ENCODE data around the gene SLX4.
A peak's percentile ranks its signal among the peaks of the same experiment; 100 is the strongest.

Gene SLX4

DNA sequence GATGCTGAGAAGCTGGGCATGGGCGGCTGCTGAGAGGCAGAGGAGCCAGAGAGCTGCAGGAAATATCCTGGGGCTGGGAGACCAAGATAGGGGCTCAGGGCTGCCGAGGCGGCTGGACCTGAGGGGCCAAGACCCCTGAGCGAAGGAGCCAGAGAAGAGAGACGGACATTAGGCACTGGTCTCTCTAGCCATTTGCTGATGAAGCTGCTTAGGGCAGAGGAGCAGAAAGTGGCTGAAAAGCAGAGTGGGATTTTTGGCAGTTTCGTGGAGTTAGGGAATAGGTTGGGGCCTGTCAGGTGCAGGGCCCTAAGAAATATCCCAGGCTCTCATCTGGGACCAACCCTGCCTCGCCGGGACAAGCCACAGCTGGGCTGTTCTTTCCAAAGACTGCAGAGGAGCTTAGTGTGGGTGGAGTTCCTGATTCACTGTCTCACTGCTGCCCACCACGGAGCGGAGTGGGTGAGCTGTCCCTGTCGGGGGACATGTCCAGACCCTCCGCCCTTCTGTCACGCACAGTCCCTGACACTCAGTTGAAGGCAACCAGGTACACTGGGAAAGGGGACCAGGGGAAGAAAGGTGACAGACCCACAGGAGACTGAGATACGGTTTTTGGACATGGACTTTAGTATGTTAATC lies 31.8 kb upstream of the SLX4 start:
- H3K27ac ChIP-seq, result peak overlapping the region; percentile 96
- TF ChIP-seq, protein P1, sequence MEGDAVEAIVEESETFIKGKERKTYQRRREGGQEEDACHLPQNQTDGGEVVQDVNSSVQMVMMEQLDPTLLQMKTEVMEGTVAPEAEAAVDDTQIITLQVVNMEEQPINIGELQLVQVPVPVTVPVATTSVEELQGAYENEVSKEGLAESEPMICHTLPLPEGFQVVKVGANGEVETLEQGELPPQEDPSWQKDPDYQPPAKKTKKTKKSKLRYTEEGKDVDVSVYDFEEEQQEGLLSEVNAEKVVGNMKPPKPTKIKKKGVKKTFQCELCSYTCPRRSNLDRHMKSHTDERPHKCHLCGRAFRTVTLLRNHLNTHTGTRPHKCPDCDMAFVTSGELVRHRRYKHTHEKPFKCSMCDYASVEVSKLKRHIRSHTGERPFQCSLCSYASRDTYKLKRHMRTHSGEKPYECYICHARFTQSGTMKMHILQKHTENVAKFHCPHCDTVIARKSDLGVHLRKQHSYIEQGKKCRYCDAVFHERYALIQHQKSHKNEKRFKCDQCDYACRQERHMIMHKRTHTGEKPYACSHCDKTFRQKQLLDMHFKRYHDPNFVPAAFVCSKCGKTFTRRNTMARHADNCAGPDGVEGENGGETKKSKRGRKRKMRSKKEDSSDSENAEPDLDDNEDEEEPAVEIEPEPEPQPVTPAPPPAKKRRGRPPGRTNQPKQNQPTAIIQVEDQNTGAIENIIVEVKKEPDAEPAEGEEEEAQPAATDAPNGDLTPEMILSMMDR (conservative IDR thresholded peaks at IDR 0.05), result no peak
- TF ChIP-seq ZFX (IDR thresholded peaks at IDR 0.05), result no peak

DNA sequence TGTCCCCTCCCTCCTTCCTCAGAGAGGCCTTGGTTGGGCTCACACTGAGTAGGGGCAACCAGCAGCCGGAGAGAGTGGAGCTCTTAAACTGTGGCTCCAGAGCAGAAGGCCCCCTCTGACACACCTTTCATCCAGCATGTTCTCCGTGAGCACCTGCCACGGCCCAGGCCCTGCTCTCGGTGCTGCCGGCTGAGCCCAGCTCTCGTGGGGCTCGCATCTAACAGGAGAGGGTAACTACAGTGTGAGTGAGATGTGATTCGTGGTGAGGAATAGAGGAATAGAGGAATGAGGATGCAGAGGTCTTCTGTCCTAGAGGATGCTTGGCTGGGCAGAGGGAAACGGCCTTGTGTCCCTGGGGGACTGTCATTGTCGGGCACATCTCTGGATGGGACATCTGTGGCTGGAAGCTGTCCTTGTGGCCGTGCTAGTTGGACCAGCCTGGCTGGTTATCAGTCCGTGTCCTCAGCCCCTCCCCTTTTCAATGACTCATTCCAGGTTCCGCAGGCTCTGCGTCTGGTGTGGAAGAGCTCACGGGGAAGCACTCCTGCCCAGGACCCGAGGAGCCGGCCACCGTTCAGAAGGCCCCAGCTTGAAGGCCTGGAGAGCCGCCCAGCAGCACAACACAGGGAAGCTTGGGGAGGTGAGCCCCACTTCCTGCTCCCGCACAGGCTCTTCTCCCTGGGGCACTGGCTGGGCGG lies 31.1 kb upstream of the SLX4 start:
- peak overlapping the region; percentile 96 for H3K27ac ChIP-seq
- TF ChIP-seq, protein P1 (conservative IDR thresholded peaks at IDR 0.05), result no peak
- no peak for TF ChIP-seq ZFX (IDR thresholded peaks at IDR 0.05)

DNA sequence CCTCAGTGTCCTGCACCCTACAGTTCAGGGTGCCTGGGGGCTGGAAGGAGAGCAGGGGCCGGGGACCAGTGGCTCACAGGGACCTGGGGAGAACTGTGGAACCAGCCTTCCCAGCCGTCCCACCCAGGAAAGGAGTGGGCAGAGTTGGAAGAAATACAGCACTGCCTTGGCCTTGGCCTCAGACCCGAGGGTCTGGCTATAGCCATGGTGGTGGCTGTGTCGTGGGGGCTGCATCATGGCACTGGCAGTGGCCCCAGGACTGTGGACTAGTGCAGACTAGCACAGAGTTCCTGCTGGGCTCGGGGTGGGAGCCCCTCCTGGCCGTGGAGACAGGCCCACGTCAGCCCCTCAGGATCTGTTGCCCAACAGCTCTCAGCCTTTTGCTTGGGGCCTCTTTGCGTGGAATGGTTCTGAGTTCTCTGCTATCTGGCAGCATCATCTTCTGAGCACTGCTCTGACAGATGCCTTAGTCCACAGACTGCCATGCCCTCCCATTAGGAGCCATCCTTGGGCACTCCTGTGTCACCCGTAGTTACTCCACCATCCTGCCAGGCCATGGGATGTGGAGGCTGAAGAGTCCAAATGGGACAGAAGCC lies 30.5 kb upstream of the SLX4 start:
- peak overlapping the region; percentile 96 for H3K27ac ChIP-seq
- no peak for TF ChIP-seq ZFX (IDR thresholded peaks at IDR 0.05)
- TF ChIP-seq, protein P1 (conservative IDR thresholded peaks at IDR 0.05), result no peak

DNA sequence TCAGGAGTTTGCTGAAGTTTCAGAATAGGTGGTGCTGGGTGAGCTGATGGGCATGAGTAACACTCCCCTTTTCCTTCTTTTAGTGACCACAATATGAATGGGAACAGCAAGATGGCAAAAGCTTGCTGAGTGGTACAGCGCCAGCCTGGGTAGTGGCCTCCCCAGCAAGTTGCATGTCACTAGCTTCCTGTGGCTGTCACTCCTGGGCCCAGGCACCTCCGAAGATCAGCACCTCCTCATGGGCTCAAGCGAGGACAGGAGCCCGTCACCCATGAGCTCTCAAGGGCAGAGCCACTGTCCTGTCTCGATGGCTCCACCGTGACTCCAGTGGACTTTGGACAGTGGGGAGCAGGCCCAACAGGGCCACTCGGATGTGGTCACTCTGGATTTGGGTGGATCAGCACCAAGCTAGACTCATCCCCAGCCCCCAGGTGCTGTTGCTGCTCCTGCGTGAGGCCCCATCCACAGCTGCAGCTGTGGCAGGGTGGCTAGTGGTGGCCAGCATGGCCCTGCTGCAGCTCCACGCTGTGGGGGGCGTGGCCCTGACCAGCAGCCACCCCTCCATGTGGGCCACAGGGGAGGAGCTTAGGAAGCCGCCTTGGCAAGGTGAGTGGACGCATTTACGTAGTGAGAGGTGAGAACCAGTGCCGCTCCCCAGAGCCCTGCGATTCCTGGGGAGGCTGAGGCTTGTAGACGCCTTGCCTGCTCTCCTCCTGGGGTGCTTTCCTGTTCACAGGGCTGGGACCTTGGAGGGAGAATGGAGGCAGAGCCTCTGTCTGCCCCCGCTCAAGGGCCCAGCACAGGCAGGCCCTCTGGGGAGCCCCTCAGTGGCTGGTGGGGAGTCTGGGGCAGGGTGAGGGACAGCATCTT lies 29.5 kb upstream of the SLX4 start:
- TF ChIP-seq, protein P1 (conservative IDR thresholded peaks at IDR 0.05), result no peak
- no peak for TF ChIP-seq ZFX (IDR thresholded peaks at IDR 0.05)

DNA sequence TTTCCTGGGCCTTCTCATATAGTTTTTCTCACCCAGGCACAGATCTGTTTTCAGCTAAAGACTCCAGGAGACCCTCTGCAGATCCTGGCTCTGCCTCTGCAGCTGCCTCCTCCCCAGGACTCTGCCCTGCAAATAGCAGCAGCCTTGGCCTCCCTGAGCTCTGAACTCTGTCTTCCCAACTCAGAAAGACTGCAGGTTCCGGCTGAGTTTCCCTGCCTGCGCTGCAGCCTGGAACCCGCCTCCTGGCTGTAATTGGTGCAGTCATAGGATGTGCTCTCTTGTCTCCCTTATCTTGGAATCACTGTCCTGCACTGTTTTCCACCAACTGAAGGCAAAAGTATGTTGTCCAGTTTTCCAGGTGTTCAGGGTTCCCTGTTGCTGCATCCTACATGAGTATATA lies 28.8 kb upstream of the SLX4 start:
- H3K27ac ChIP-seq, result no peak overlapping the region

More for the DNA sequence above, 29.5 kb upstream of the SLX4 start:
- peak overlapping the region; percentile 96; the same call in 1 of the 2 replicates for H3K27ac ChIP-seq

DNA sequence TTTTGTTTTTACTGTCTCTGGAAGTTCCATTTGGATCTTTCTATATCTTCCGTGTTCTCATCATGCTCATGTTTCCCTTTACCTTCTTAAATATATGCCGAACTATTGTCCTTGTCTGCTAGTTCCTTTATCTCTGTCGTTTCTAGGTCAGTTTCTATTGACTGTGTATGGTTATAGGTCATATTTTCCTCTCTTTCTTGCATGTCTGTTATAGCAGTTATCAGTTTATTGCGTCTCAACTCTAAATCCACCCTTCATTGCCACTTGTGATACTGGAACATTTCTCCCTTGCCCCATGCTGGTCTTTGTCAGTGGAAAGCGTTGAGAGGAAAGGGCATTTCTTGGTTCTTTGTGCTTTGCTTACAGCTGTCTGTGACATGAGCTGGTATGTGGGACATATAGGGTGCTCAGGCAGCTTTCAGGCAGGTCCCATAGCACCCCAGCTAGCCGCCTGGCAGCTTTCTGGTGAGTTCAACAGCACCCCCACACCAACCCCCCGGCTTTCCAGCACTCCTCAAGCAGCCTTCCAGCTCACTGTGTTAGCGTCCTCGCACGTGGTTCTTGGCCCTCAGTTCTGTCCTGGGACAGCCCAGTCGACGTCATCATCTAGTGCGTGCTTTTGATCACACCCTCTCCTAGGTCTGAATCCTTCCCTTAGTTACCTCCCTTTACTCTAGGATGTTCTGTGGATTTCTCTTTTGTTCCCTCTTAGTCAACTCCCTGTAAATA lies 27.7 kb upstream of the SLX4 start:
- H3K27ac ChIP-seq, result no peak overlapping the region
- TF ChIP-seq ZFX (IDR thresholded peaks at IDR 0.05), result no peak
- TF ChIP-seq, protein P1 (conservative IDR thresholded peaks at IDR 0.05), result no peak

More for the DNA sequence above, 28.8 kb upstream of the SLX4 start:
- TF ChIP-seq, protein P1 (conservative IDR thresholded peaks at IDR 0.05), result no peak
- TF ChIP-seq ZFX (IDR thresholded peaks at IDR 0.05), result no peak

All from C4-2B (cell line).